Mucosa of descending colon (tissue), 3 donors: ENCODE results near the gene BAHCC1. TPM values are rescaled to one million over a fixed set of nuclear protein-coding genes. Genes with fewer than 3 reads are reported as not detected.

Experiments used
- ATAC-seq: fragments of 200-7000 bp; cut with Tn5 transposase; one replicate; pipeline ENCODE4 v1.9.1; 2020; ENCODE audit warnings: mild to moderate bottlenecking, moderate library complexity
- DNase-seq, 3 donors: peaks; one replicate each; pipeline ENCODE4 v3.0.0-alpha.2; 2020
- H3K36me3 ChIP-seq: fragments of 200-600 bp; one replicate; pipeline ENCODE4 v1.8.0; 2021; ENCODE audit warnings: low read depth, mild to moderate bottlenecking
- H3K4me1 ChIP-seq: fragments of 200-600 bp; one replicate; pipeline ENCODE4 v1.8.0; 2021; ENCODE audit warnings: low read depth, mild to moderate bottlenecking
- H3K4me3 ChIP-seq: fragments of 200-600 bp; one replicate; pipeline ENCODE4 v1.8.0; 2021; ENCODE audit warnings: mild to moderate bottlenecking
- H3K9me3 ChIP-seq: fragments of 200-600 bp; one replicate; pipeline ENCODE4 v1.8.0; 2021; ENCODE audit warnings: mild to moderate bottlenecking
- CTCF ChIP-seq: fragments of 200-600 bp; IDR thresholded peaks from one replicate; pipeline ENCODE4 v1.8.0; 2022; ENCODE audit warnings: antibody characterized with exemption, mild to moderate bottlenecking
- intact Hi-C, 2 donors: fragments of 100-400 bp; cut with DNase I in 1 of 2; cut with micrococcal nuclease in 1 of 2; formaldehyde crosslinking; loops; one replicate each; pipeline versions ENCODE4 v1.11.0 to v1.11.1; 2022; cut with DNase I, micrococcal nuclease
- total RNA-seq, 3 donors: library from RNA; stranded (reverse); fragmentation: NEBNext Ultra II Directional in 2 of 3; extraction: Animal tissue kit (Norgen Biotek cat#: 25700) in 2 of 3; gene quantifications; one replicate each; pipeline versions ENCODE4 v1.2.1 to v1.2.4, GENCODE V29; 2021 to 2023
- donor health status: DM: no; HTN: no; CAD: no; lungs with moderate emphysema.
- donor health status: DM: no; HTN: no; CAD: no.
- donor health status: DM: no; HTN: yes; CAD: no.

The BAHCC1 gene
- total RNA-seq, 3 donors from 2014 or later, result 14.0 to 27.4 (median 16.5) TPM

GRCh38 chr17:81366648-81367047, 28.6 kb upstream of the BAHCC1 start:
- Histone ChIP-seq H3K4me3 (no peak overlapping the region), H3K9me3 (no peaks in the 10 kb centered on the region), H3K4me1 (peaks cover 20% of the 10 kb centered on the region), H3K36me3 (no peaks in the 10 kb centered on the region)
- DNase-seq (peak in 1 of 3 donors; percentile 29), ATAC-seq (no peak)
- no peak for TF ChIP-seq CTCF
- intact Hi-C loops, result no loop called here

GRCh38 chr17:81367171-81367570, 28.1 kb upstream of the BAHCC1 start:
- no peaks in the 10 kb centered on the region for H3K36me3 ChIP-seq
- ATAC-seq, result no peak
- TF ChIP-seq CTCF, result no peak
- no peak overlapping the region for H3K4me3 ChIP-seq
- H3K9me3 ChIP-seq, result no peaks in the 10 kb centered on the region
- peaks cover 20% of the 10 kb centered on the region for H3K4me1 ChIP-seq
- intact Hi-C loops, result no loop called here
- peak in 1 of 3 donors; percentile 37 for DNase-seq

- intact Hi-C loops, result no loop called here
- Histone ChIP-seq H3K4me1 (peaks cover 20% of the 10 kb centered on the region), H3K9me3 (no peaks in the 10 kb centered on the region), H3K36me3 (no peaks in the 10 kb centered on the region), H3K4me3 (no peak overlapping the region)
- DNase-seq, result peak in 1 of 3 donors; percentile 24
- no peak for ATAC-seq
- TF ChIP-seq CTCF, result no peak
These were observed 26.9 kb upstream of the BAHCC1 start for GRCh38 chr17:81368161-81369022.

GRCh38 chr17:81370294-81370693, 25.0 kb upstream of the BAHCC1 start:
- TF ChIP-seq CTCF, result no peak
- Histone ChIP-seq H3K4me3 (no peak overlapping the region), H3K9me3 (no peaks in the 10 kb centered on the region), H3K36me3 (no peaks in the 10 kb centered on the region), H3K4me1 (peaks cover 10% of the 10 kb centered on the region)
- ATAC-seq, result no peak
- DNase-seq, result no peak
- intact Hi-C loops, result no loop called here

GRCh38 chr17:81371910-81372760, 23.1 kb upstream of the BAHCC1 start:
- Histone ChIP-seq H3K36me3 (no peaks in the 10 kb centered on the region), H3K9me3 (no peaks in the 10 kb centered on the region), H3K4me3 (no peak overlapping the region), H3K4me1 (no peaks in the 10 kb centered on the region)
- ATAC-seq (peak; percentile 73), DNase-seq (peak in 1 of 3 donors; percentile 37)
- intact Hi-C loops, result no loop called here
- no peak for TF ChIP-seq CTCF
